Karpas-422 (cell line): ENCODE data around the gene LRRFIP1. TPM values are rescaled to one million over a fixed set of nuclear protein-coding genes. Genes with fewer than 3 reads are reported as not detected.

Experiments
- DNase-seq: peaks from one replicate; pipeline ENCODE4 v3.0.0-alpha.2; 2015
- H2AFZ ChIP-seq: fragments of 200-600 bp; sonication (generic); 2 replicates; pipeline ENCODE4 v1.6.1; 2014; ENCODE audit warnings: antibody characterized with exemption, low read length, mixed read lengths
- H3K27ac ChIP-seq: fragments of 200-600 bp; sonication (generic); 2 replicates; pipeline ENCODE4 v1.5.1; 2014; ENCODE audit warnings: mild to moderate bottlenecking, low read length, moderate library complexity
- H3K27me3 ChIP-seq: fragments of 200-600 bp; sonication (generic); 2 replicates; pipeline ENCODE4 v1.6.1; 2014; ENCODE audit warnings: low read length, mixed read lengths
- H3K36me3 ChIP-seq: fragments of 200-600 bp; sonication (generic); 2 replicates; pipeline ENCODE4 v1.6.1; 2014; ENCODE audit warnings: low read length, mixed read lengths; ENCODE audit not compliant: insufficient read depth
- H3K4me1 ChIP-seq: fragments of 200-600 bp; sonication (generic); 2 replicates; pipeline ENCODE4 v1.6.1; 2014; ENCODE audit warnings: mild to moderate bottlenecking, low read length, mixed read lengths
- H3K4me2 ChIP-seq: fragments of 200-600 bp; sonication (generic); 2 replicates; pipeline ENCODE4 v1.6.1; 2014; ENCODE audit warnings: low read length, low read depth, mild to moderate bottlenecking; ENCODE audit not compliant: poor library complexity, severe bottlenecking
- H3K4me3 ChIP-seq: fragments of 200-600 bp; sonication (generic); 2 replicates; pipeline ENCODE4 v1.5.1; 2014; ENCODE audit warnings: mild to moderate bottlenecking, antibody characterized with exemption, low read length, mixed read lengths
- H3K79me2 ChIP-seq: fragments of 200-600 bp; sonication (generic); 2 replicates; pipeline ENCODE4 v1.6.1; 2014; ENCODE audit warnings: mild to moderate bottlenecking, low read length, mixed read lengths
- H3K9ac ChIP-seq: fragments of 200-600 bp; sonication (generic); 2 replicates; pipeline ENCODE4 v1.6.0; 2014; ENCODE audit warnings: low read length
- H3K9me2 ChIP-seq: fragments of 200-600 bp; sonication (generic), shearing (Covaris generic); replicated peaks from 2 replicates; pipeline ENCODE4 v1.6.0; 2014; ENCODE audit warnings: mild to moderate bottlenecking, low read length, moderate library complexity; ENCODE audit not compliant: insufficient read depth
- H3K9me3 ChIP-seq: fragments of 300-700, 200-600 bp; sonication (generic); 2 replicates; pipeline ENCODE4 v1.6.1; 2014; ENCODE audit warnings: low read length, mixed read lengths
- H4K20me1 ChIP-seq: fragments of 200-600 bp; sonication (generic); 2 replicates; pipeline ENCODE4 v1.6.1; 2014; ENCODE audit warnings: mild to moderate bottlenecking, antibody characterized with exemption, low read length, low read depth; ENCODE audit not compliant: insufficient read depth
- total RNA-seq: library from RNA; depleted of rRNA; stranded (reverse); fragments of >200 nt; shearing (Covaris generic); gene quantifications from 2 replicates; pipeline ENCODE4 v1.2.3, GENCODE V29; 2014; ENCODE audit warnings: low replicate concordance

Gene LRRFIP1
- total RNA-seq, 1 experiment from 2014 or later = 29.9 TPM

DNA sequence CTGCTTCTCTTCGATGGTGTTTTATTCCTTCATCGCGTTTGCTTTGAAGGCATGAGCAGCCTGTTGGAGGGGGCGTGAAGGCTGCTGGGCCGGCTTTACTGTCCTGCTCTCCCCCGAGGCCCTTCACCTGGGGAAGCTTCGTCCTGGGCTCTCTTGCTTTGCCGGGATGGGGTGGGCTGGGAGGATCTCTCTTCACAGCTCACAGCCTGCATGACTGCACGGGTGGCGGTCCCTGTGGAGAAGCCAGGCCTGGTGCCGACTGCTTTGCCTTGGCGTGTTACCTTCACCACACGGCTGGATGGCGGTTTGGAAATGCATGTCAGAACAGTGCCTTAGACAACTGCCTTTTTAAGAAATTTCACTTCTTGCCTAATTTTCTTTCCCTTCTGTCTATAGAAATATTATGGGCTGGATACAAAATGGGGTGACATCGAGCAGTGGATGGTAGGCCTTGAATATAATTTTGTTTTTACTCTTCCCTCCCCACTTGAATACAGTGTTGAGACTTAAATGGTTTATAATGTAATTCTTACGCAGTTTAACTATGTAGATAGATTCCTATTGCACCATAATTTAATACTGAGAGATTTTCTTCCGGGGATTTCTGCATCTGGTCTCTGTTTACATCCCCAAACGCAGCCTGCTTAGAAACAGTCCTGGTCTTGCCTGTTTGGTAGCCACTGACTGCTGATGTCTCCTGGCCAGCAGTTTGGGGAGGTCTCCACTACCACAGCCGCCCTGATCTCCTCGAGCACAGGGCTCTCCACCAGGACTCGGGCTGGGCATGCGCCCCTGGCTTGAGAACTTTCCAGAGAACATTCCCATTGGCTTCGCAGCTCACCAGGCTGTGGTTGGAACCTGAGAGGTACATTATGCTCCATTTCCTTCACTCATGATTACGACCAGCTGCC lies 90.2 kb downstream of the LRRFIP1 start:
- Histone ChIP-seq H3K27ac (no peak overlapping the region), H3K4me2 (no peak overlapping the region), H3K36me3 (no peaks in the 10 kb centered on the region), H3K9ac (no peak overlapping the region), H3K4me3 (no peak overlapping the region), H3K9me2 (no peaks in the 10 kb centered on the region), H3K9me3 (no peaks in the 10 kb centered on the region), H3K27me3 (no peaks in the 10 kb centered on the region), H2AFZ (no peak overlapping the region), H3K79me2 (no peaks in the 10 kb centered on the region), H3K4me1 (peaks cover 3% of the 10 kb centered on the region), H4K20me1 (peaks cover 11% of the 10 kb centered on the region; the same call in 1 of the 2 replicates)
- DNase-seq = no peak

DNA sequence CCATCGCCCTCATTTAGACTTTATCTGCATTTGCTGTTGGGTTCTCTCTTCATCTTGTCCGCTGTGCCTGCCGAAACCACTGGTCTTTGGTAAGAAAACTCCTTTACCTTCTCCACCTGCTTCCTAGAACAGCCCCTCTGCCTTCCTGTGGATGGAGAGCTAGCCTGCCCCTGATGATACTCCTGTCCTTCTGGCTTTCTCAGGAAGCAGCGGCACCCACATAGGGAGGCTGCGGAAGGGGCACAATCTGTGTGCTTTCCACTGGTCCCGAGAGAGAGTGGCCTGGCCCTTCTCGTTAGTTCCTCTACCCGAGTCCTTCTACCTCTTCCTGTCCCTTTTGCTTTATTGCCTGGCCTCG lies 90.9 kb downstream of the LRRFIP1 start:
- H3K9me2 ChIP-seq = no peaks in the 10 kb centered on the region
- no peaks in the 10 kb centered on the region for H3K79me2 ChIP-seq
- no peak for DNase-seq
- no peak overlapping the region for H2AFZ ChIP-seq
- no peak overlapping the region for H3K4me3 ChIP-seq
- no peak overlapping the region for H3K27ac ChIP-seq
- H4K20me1 ChIP-seq = peaks cover 11% of the 10 kb centered on the region; the same call in 1 of the 2 replicates
- H3K36me3 ChIP-seq = no peaks in the 10 kb centered on the region
- H3K4me1 ChIP-seq = no peaks in the 10 kb centered on the region
- H3K27me3 ChIP-seq = no peaks in the 10 kb centered on the region
- H3K4me2 ChIP-seq = no peak overlapping the region
- no peaks in the 10 kb centered on the region for H3K9me3 ChIP-seq
- H3K9ac ChIP-seq = no peak overlapping the region

DNA sequence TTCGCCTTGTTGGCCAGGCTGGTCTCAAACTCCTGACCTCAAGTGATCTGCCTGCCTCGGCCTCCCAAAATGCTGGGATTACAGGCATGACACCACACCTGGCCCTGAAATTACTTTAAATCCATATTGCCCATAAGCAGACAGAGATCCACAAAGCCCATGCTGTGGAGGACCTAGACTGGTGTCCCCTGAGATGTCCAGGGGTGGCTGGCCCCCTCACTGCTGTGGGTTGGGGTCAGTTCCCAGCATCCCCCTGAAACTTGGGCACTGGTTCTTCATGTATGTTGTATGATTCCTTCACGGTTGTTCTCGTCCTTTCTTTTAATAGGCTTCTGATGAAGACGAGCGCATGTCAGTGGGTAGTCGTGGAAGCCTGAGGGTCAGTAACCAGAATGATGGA lies 93.1 kb downstream of the LRRFIP1 start:
- Histone ChIP-seq H3K9ac (no peak overlapping the region), H3K9me3 (no peaks in the 10 kb centered on the region), H2AFZ (no peak overlapping the region), H3K27ac (no peak overlapping the region), H3K79me2 (no peaks in the 10 kb centered on the region), H4K20me1 (peaks cover 11% of the 10 kb centered on the region; the same call in 1 of the 2 replicates), H3K36me3 (no peaks in the 10 kb centered on the region), H3K4me2 (no peak overlapping the region), H3K4me3 (no peak overlapping the region), H3K27me3 (no peaks in the 10 kb centered on the region), H3K4me1 (no peaks in the 10 kb centered on the region), H3K9me2 (no peaks in the 10 kb centered on the region)
- DNase-seq = no peak

DNA sequence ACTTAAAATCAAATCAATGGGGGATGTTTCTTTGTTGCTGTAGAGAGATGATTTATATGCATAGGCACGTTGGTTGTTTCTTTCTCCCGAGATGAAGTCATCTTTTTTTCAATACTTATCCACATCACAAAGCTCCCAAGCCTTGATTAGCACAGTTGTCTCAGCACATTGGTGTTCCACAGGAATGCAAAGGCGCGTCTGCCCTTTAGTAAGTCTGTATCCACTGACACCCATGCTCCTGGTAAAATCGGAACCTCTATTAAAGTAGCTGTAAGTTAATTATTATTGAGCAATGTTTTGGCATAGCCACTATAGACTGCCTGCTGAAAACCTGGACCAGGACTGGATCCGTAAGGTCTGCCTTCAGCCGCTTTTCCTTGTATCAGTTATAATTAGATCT lies 93.6 kb downstream of the LRRFIP1 start:
- Histone ChIP-seq H3K9me2 (no peaks in the 10 kb centered on the region), H3K4me2 (no peak overlapping the region), H3K4me1 (no peaks in the 10 kb centered on the region), H2AFZ (no peak overlapping the region), H3K36me3 (no peaks in the 10 kb centered on the region), H3K27ac (no peak overlapping the region), H3K4me3 (no peak overlapping the region), H3K9me3 (no peaks in the 10 kb centered on the region), H3K27me3 (no peaks in the 10 kb centered on the region), H3K9ac (no peak overlapping the region), H4K20me1 (peaks cover 13% of the 10 kb centered on the region; the same call in 1 of the 2 replicates), H3K79me2 (no peaks in the 10 kb centered on the region)
- DNase-seq = no peak

DNA sequence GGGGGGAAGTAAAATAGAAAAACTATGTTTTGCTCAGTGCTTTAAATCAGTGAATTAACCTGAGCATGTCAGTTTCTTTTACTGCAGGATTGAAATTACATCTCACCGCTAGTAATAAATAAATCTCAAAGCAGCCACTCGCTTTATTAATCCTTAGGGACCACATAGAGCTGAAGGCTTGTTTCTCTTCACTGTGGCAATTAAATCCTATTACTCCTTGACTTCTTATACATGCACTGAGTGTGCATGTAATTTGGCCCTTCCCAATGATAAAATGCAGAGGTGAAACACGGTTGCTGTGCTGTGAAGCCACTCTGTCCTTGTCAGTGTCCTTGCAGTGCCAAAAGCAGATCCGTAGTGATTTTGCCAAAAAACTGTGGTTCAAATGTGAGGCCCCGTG lies 94.1 kb downstream of the LRRFIP1 start:
- H3K9ac ChIP-seq = no peak overlapping the region
- H3K4me1 ChIP-seq = no peaks in the 10 kb centered on the region
- no peaks in the 10 kb centered on the region for H3K27me3 ChIP-seq
- H3K79me2 ChIP-seq = no peaks in the 10 kb centered on the region
- no peak overlapping the region for H3K4me2 ChIP-seq
- no peak overlapping the region for H2AFZ ChIP-seq
- H3K9me3 ChIP-seq = no peaks in the 10 kb centered on the region
- H3K4me3 ChIP-seq = no peak overlapping the region
- H3K36me3 ChIP-seq = no peaks in the 10 kb centered on the region
- DNase-seq = no peak
- H4K20me1 ChIP-seq = peaks cover 13% of the 10 kb centered on the region; the same call in 1 of the 2 replicates
- no peaks in the 10 kb centered on the region for H3K9me2 ChIP-seq
- no peak overlapping the region for H3K27ac ChIP-seq

DNA sequence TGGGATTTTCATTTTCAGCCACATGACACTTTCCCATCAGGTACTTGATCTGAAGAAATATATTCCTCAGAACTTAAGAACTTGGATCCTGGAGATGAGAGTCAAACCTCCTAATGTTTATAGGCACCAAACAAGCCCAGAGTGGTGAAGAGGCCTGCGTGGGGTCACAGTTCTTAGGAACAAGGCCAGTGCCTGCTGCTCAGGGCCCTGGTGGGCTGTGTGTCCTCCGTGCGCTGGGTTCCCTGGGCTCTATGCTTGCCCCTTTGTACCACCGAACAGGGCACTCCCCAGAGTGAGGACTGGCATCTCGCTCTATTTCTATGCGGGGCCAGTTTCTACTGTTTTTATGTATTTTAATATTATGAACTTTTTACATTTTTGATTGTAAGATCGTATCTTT lies 95.2 kb downstream of the LRRFIP1 start:
- no peaks in the 10 kb centered on the region for H3K4me1 ChIP-seq
- DNase-seq = no peak
- no peaks in the 10 kb centered on the region for H3K9me2 ChIP-seq
- H2AFZ ChIP-seq = no peak overlapping the region
- H3K9ac ChIP-seq = no peak overlapping the region
- H3K27me3 ChIP-seq = no peaks in the 10 kb centered on the region
- no peaks in the 10 kb centered on the region for H3K36me3 ChIP-seq
- H4K20me1 ChIP-seq = peaks cover 13% of the 10 kb centered on the region; the same call in 1 of the 2 replicates
- H3K4me2 ChIP-seq = no peak overlapping the region
- no peaks in the 10 kb centered on the region for H3K9me3 ChIP-seq
- H3K79me2 ChIP-seq = no peaks in the 10 kb centered on the region
- H3K4me3 ChIP-seq = no peak overlapping the region
- no peak overlapping the region for H3K27ac ChIP-seq

DNA sequence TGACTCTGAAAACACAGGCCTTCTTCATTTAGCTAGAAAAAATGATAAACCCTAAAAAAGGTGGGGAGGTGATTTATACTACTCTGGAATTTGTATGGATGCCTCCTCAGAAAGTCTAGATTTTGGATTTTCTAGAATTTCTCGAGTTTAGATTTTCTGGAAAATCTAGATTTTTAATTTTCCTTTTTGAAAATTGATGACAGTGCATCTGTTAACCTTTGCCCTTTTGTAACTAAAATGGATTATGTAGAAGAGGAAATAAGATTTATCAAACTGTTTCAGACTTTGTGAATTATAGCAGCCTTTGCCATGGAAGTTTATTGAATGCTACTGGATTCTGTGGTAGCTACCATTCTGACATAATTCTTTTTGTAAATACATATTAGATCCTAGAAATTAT lies 95.6 kb downstream of the LRRFIP1 start:
- H3K79me2 ChIP-seq = no peaks in the 10 kb centered on the region
- H3K27me3 ChIP-seq = no peaks in the 10 kb centered on the region
- peaks cover 13% of the 10 kb centered on the region; the same call in 1 of the 2 replicates for H4K20me1 ChIP-seq
- no peaks in the 10 kb centered on the region for H3K4me1 ChIP-seq
- H2AFZ ChIP-seq = no peak overlapping the region
- DNase-seq = no peak
- no peak overlapping the region for H3K4me3 ChIP-seq
- H3K36me3 ChIP-seq = no peaks in the 10 kb centered on the region
- H3K9me3 ChIP-seq = no peaks in the 10 kb centered on the region
- no peak overlapping the region for H3K27ac ChIP-seq
- H3K4me2 ChIP-seq = no peak overlapping the region
- no peaks in the 10 kb centered on the region for H3K9me2 ChIP-seq
- no peak overlapping the region for H3K9ac ChIP-seq

DNA sequence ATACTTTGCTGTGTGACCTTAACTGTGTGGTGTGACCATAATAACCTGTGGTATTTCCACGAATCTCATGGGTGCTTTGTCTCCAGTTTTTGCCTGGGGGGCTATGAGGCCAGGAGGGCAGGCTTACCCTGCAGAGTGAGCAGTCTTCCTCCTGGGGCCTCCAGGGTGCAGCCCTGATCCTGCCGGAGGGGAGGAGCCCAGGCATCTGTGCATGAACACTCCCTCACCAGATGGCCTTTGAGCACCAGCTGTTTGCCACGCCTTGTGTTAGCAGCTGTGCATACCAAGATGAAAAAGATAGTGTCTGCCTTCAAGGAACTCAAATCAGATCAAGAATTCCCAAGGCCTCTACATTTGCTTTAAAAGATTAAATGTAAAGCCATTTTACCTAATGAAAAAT lies 96.2 kb downstream of the LRRFIP1 start:
- H3K36me3 ChIP-seq = no peaks in the 10 kb centered on the region

More for the DNA sequence above, 96.2 kb downstream of the LRRFIP1 start:
- no peaks in the 10 kb centered on the region for H3K27me3 ChIP-seq
- no peaks in the 10 kb centered on the region for H3K9me3 ChIP-seq
- H2AFZ ChIP-seq = no peak overlapping the region
- no peak overlapping the region for H3K9ac ChIP-seq
- DNase-seq = no peak
- no peaks in the 10 kb centered on the region for H3K79me2 ChIP-seq
- no peaks in the 10 kb centered on the region for H3K9me2 ChIP-seq
- no peak overlapping the region for H3K27ac ChIP-seq
- H3K4me3 ChIP-seq = no peak overlapping the region
- no peaks in the 10 kb centered on the region for H3K4me1 ChIP-seq
- H3K4me2 ChIP-seq = no peak overlapping the region
- peaks cover 13% of the 10 kb centered on the region; the same call in 1 of the 2 replicates for H4K20me1 ChIP-seq
